Measurements from ENCODE around the gene CHST8.

Gene CHST8

DNA sequence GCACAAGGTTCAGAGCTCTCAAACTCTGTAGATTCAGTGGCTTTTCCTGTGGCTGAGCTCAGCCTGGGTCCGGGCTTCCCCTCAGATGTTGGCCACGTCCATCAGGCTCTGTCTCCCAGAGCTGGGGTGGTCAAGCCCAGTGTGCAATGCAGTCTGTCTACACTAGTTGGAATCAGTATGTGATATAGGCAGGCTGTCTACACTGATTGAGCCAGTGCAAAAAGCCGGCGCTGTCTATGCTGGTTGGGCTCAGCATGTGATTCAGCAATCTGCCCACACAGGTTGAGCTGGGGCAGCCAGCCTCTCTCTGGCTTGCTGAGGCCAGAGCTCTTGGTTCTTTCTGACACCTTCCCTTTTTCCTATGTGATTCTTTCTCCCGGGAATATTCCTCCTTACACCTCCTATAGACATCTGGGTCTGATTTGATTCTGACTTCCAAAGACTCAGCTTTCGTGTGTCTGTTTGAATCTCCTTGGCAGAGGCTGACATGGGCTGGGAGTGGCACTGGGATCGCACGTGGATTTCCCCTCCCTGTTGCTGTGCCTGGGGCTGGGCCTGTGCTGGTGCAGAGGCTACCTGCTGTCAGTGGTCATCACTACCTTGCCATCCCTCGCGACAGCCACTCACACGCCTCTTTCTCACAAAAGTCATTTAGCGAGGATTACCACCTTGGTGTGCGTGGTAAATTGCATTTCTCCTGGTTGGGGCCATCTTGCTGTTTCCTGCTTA is 9.3 kb downstream of the CHST8 start:
- H2AFZ ChIP-seq (ENCODE audit: low read depth, low read length), result no peak overlapping the region
- H3K9me3 ChIP-seq (ENCODE audit: insufficient read depth, low read length, severe bottlenecking), result no peaks in the 10 kb centered on the region
- no peak overlapping the region for H3K4me2 ChIP-seq (ENCODE audit: insufficient read depth, low read length)
- no peak overlapping the region for H3K27ac ChIP-seq (ENCODE audit: low read length)
- H4K20me1 ChIP-seq (ENCODE audit: insufficient read depth, low read length), result peaks cover 11% of the 10 kb centered on the region; the same call in 1 of the 2 replicates
- DNase-seq, result no peak
- H3K4me3 ChIP-seq (ENCODE audit: low read depth in 1 of 2, low read length in 2 of 2), result no peak overlapping the region
- H3K79me2 ChIP-seq (ENCODE audit: insufficient read depth, low read length), result no peaks in the 10 kb centered on the region
- no peak overlapping the region for H3K9ac ChIP-seq (ENCODE audit: low read depth, low read length)
- H3K4me1 ChIP-seq (ENCODE audit: insufficient read depth, low read length), result no peaks in the 10 kb centered on the region
- ATAC-seq (ENCODE audit: insufficient read depth, low read depth), result no peak
- H3K36me3 ChIP-seq (ENCODE audit: insufficient read depth, low read length), result no peaks in the 10 kb centered on the region
- TF ChIP-seq EZH2 (IDR thresholded peaks at IDR 0.05; ENCODE audit: borderline replicate concordance, low read depth, low read length, severe bottlenecking), result no peak
- TF ChIP-seq, protein P1, sequence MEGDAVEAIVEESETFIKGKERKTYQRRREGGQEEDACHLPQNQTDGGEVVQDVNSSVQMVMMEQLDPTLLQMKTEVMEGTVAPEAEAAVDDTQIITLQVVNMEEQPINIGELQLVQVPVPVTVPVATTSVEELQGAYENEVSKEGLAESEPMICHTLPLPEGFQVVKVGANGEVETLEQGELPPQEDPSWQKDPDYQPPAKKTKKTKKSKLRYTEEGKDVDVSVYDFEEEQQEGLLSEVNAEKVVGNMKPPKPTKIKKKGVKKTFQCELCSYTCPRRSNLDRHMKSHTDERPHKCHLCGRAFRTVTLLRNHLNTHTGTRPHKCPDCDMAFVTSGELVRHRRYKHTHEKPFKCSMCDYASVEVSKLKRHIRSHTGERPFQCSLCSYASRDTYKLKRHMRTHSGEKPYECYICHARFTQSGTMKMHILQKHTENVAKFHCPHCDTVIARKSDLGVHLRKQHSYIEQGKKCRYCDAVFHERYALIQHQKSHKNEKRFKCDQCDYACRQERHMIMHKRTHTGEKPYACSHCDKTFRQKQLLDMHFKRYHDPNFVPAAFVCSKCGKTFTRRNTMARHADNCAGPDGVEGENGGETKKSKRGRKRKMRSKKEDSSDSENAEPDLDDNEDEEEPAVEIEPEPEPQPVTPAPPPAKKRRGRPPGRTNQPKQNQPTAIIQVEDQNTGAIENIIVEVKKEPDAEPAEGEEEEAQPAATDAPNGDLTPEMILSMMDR (IDR thresholded peaks at IDR 0.05; ENCODE audit: borderline replicate concordance, extremely low read depth, low read length, poor library complexity, severe bottlenecking), result no peak
- no peaks in the 10 kb centered on the region for H3K27me3 ChIP-seq (ENCODE audit: insufficient read depth, low read length, poor library complexity)

DNA sequence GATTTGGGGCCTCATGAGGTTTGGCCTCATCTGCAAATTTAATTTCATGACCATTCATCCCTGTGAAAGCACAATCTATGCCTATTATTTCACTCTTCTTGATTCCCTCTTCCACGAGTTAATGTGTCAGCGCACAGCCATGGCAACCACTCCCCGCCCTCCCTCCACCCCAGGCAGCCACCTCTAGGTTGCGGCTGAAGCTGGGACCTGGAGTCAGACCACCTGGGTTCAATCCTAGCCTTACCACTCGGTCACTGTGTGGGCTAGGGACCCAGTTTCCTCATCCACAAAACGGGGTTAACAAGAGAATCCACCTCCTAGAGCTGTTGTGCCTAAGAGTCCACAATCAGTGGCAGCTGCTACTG is 9.8 kb downstream of the CHST8 start:
- Histone ChIP-seq H3K27ac (ENCODE audit: low read length) (no peak overlapping the region), H3K4me2 (ENCODE audit: insufficient read depth, low read length) (no peak overlapping the region), H3K9ac (ENCODE audit: low read depth, low read length) (no peak overlapping the region), H4K20me1 (ENCODE audit: insufficient read depth, low read length) (peaks cover 11% of the 10 kb centered on the region; the same call in 1 of the 2 replicates), H3K79me2 (ENCODE audit: insufficient read depth, low read length) (no peaks in the 10 kb centered on the region), H3K36me3 (ENCODE audit: insufficient read depth, low read length) (no peaks in the 10 kb centered on the region), H3K4me1 (ENCODE audit: insufficient read depth, low read length) (no peaks in the 10 kb centered on the region), H3K9me3 (ENCODE audit: insufficient read depth, low read length, severe bottlenecking) (no peaks in the 10 kb centered on the region), H3K27me3 (ENCODE audit: insufficient read depth, low read length, poor library complexity) (no peaks in the 10 kb centered on the region), H3K4me3 (ENCODE audit: low read depth in 1 of 2, low read length in 2 of 2) (no peak overlapping the region), H2AFZ (ENCODE audit: low read depth, low read length) (no peak overlapping the region)
- TF ChIP-seq, protein P1 (IDR thresholded peaks at IDR 0.05; ENCODE audit: borderline replicate concordance, extremely low read depth, low read length, poor library complexity, severe bottlenecking), result no peak
- TF ChIP-seq EZH2 (IDR thresholded peaks at IDR 0.05; ENCODE audit: borderline replicate concordance, low read depth, low read length, severe bottlenecking), result no peak
- DNase-seq (no peak), ATAC-seq (ENCODE audit: insufficient read depth, low read depth) (no peak)

DNA sequence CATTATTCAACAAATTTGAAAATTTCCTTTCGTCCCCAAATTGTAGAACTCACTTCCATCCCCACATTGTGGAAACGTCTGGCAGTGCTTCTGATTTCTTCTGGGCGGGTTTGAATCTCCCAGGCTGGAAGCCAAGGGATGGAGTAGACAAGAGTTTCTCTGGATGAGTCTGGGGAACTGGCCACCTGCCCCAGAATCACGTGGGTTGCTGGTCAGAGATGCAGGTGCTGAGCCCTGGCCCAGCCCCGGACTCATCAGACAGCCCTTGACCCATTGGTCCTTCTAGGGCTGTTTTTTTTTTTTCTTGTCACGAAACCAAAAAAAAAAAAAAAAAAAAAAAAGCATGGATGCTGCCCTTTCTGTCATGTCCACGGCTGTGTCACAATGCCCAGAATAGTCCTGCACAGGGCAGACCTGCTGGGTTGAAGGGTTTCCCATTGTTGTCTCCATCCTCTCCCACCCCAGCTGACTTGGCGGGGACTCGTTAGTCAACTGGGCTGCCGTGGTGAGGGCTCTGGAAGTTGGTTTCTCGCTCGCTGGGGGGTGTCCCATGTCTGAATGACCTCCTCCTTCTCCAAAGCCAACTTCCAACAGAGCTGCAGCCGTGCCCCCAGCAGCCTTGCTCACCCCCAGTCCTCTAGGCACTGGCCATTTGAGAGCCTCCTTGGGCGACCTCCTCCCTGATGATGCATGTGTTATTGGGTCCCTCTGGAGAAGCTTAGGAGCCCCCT is 12.8 kb downstream of the CHST8 start:
- Histone ChIP-seq H4K20me1 (ENCODE audit: insufficient read depth, low read length) (0 out of 2 replicates have a peak, but pooled peaks cover 11% of the 10 kb centered on the region), H3K27me3 (ENCODE audit: insufficient read depth, low read length, poor library complexity) (no peaks in the 10 kb centered on the region), H3K9me3 (ENCODE audit: insufficient read depth, low read length, severe bottlenecking) (no peaks in the 10 kb centered on the region), H3K4me3 (ENCODE audit: low read depth in 1 of 2, low read length in 2 of 2) (no peak overlapping the region), H3K9ac (ENCODE audit: low read depth, low read length) (no peak overlapping the region), H3K79me2 (ENCODE audit: insufficient read depth, low read length) (no peaks in the 10 kb centered on the region), H3K4me1 (ENCODE audit: insufficient read depth, low read length) (no peaks in the 10 kb centered on the region), H3K36me3 (ENCODE audit: insufficient read depth, low read length) (no peaks in the 10 kb centered on the region), H3K4me2 (ENCODE audit: insufficient read depth, low read length) (no peak overlapping the region), H3K27ac (ENCODE audit: low read length) (no peak overlapping the region), H2AFZ (ENCODE audit: low read depth, low read length) (no peak overlapping the region)
- TF ChIP-seq EZH2 (IDR thresholded peaks at IDR 0.05; ENCODE audit: borderline replicate concordance, low read depth, low read length, severe bottlenecking), result no peak
- TF ChIP-seq, protein P1 (IDR thresholded peaks at IDR 0.05; ENCODE audit: borderline replicate concordance, extremely low read depth, low read length, poor library complexity, severe bottlenecking), result no peak
- no peak for ATAC-seq (ENCODE audit: insufficient read depth, low read depth)
- DNase-seq, result no peak
